Duodenal mucosa (tissue), 2 donors: ENCODE measurements around the gene CPEB3.
"Not testable (repeated sequence)": the region's sequence is repeated elsewhere in the genome, so short reads cannot be mapped to it uniquely, and the experiment has no call there.

Experiments
- H3K27ac ChIP-seq: one replicate; pipeline ENCODE4 v1.7.0; 2013; ENCODE audit warnings: low read depth, low read length
- H3K27me3 ChIP-seq, 2 donors: one replicate each; pipeline ENCODE4 v1.7.0; 2013; ENCODE audit warnings: low read length in 2 of 2, control low read depth in 1 of 2; ENCODE audit not compliant: insufficient read depth in 2 of 2, control insufficient read depth in 1 of 2
- H3K36me3 ChIP-seq, 2 donors: one replicate each; pipeline ENCODE4 v1.7.0; 2013; ENCODE audit warnings: low read length in 2 of 2, control low read depth in 1 of 2; ENCODE audit not compliant: insufficient read depth in 2 of 2, control insufficient read depth in 1 of 2
- H3K4me1 ChIP-seq, 2 donors: one replicate each; pipeline ENCODE4 v1.7.0; 2013; ENCODE audit warnings: low read length in 2 of 2, control low read depth in 1 of 2; ENCODE audit not compliant: insufficient read depth in 2 of 2, control insufficient read depth in 1 of 2
- H3K4me3 ChIP-seq, 2 donors: one replicate each; pipeline ENCODE4 v1.7.0; 2013; ENCODE audit warnings: low read length in 2 of 2, low read depth in 1 of 2
- H3K9ac ChIP-seq, 2 donors: one replicate each; pipeline ENCODE4 v1.7.0; 2013; ENCODE audit warnings: low read length in 2 of 2, low read depth in 1 of 2
- H3K9me3 ChIP-seq, 2 donors: one replicate each; pipeline ENCODE4 v1.7.0; 2013; ENCODE audit warnings: low read length in 2 of 2, control low read depth in 1 of 2; ENCODE audit not compliant: control insufficient read depth in 1 of 2

The CPEB3 gene

DNA sequence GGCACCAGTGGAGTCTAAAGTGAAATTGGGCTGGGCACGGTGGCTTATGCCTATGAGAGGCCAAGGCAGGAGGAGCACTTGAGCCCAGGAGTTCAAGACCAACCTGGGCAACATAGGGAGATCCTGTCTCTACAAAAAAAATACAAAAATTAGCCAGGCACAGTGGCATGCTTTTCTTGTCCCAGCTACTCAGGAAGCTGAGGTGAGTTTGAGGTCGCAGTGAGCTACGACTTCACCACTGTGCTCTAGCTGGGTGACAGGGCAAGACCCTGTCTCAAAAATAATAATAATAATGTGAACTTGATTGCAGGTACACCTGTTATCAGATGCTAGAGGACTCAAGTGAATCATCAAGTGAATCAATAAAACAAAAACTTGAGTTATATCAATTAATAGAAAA lies 259.3 kb downstream of the CPEB3 start:
- Histone ChIP-seq H3K27me3 (no peaks in the 10 kb centered on the region), H3K9me3 (no peaks in the 10 kb centered on the region), H3K9ac (no peak overlapping the region), H3K36me3 (peaks cover 17 to 42% of the 10 kb centered on the region in 2 donors), H3K4me1 (no peaks in the 10 kb centered on the region), H3K4me3 (no peak overlapping the region), H3K27ac (no peak overlapping the region)

DNA sequence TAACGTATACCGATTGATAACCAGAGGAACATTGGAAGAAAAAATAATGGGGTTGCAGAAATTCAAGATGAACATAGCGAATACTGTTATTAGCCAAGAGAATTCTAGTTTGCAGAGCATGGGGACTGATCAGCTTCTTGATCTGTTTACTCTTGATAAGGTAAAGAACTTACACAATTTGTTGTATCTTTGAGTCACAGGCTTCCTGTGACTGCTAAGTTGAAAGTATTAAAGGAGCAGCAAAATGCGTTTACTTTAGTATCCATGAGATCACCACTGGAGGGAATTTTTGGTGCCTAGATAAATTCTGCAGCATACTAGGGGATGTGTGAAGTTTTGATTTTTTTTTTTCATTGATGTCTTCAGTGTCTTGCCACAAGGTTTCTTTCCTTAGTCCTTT lies 263.7 kb downstream of the CPEB3 start:
- Histone ChIP-seq H3K4me1 (no peaks in the 10 kb centered on the region), H3K27ac (no peak overlapping the region), H3K4me3 (no peak overlapping the region), H3K36me3 (peaks cover 13 to 69% of the 10 kb centered on the region in 2 donors), H3K9me3 (no peaks in the 10 kb centered on the region), H3K9ac (no peak overlapping the region), H3K27me3 (no peaks in the 10 kb centered on the region)

DNA sequence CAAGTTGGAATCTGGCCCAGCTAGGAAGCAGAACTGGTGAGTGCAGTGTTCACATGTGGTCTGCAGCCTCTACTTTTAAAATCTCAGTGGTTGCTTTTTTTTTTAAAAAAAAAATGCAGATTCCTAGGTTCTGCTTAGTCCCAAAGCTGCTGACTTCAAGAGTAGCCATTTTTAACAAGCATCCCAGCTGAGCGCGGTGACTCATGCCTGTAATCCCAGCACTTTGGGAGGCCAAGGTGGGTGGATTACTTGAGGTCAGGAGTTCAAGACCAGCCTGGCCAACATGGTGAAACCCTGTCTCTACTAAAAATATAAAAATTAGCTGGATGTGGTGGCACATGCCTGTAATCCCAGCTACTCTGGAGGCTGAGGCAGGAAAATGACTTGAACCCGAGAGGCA lies 265.5 kb downstream of the CPEB3 start:
- H3K27ac ChIP-seq, H3K27me3 ChIP-seq, H3K9me3 ChIP-seq, H3K9ac ChIP-seq, H3K4me3 ChIP-seq, H3K4me1 ChIP-seq: not testable (repeated sequence)
- peaks cover 16 to 73% of the 10 kb centered on the region in 2 donors for H3K36me3 ChIP-seq

DNA sequence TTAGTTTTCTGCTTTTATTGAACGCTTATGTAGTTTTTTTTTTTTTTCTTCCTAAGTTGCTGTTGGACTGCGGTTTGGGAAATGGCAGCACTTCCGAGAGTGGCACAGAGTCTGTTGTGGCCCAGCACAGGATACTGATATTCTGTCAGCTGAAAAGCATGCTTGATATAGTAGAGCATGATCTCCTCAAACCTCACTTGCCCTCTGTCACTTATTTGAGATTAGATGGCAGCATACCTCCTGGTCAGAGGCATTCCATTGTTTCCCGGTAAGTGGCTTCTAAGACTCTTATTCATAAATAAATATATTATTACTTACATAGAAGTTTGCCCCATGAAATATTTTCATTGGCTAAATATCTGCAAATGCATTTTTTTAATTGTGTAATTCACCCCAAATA lies 266.2 kb downstream of the CPEB3 start:
- Histone ChIP-seq H3K9ac (no peak overlapping the region), H3K9me3 (no peaks in the 10 kb centered on the region), H3K27ac (no peak overlapping the region), H3K27me3 (no peaks in the 10 kb centered on the region), H3K36me3 (peaks cover 17 to 70% of the 10 kb centered on the region in 2 donors), H3K4me1 (no peaks in the 10 kb centered on the region), H3K4me3 (no peak overlapping the region)

DNA sequence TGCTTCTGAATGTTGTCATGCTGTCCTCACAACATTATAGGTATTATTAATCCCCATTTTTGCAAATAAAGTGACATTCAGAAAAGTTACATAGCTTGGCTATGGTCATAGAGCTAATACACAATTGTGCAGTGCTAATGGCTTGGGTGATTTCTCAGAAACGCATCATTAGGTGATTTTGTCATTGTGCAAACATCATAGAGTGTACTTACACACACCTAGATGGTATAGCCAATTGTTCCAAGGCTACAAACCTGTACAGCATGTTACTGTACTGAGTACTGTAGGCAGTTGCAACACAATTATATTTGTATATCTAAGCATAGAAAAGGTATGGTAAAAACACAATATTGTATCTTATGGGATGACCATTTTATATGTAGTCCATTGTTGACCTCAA lies 276.3 kb downstream of the CPEB3 start:
- Histone ChIP-seq H3K27ac (no peak overlapping the region), H3K4me3 (no peak overlapping the region), H3K9me3 (no peaks in the 10 kb centered on the region), H3K36me3 (peaks cover 15 to 66% of the 10 kb centered on the region in 2 donors), H3K9ac (no peak overlapping the region), H3K27me3 (no peaks in the 10 kb centered on the region), H3K4me1 (no peaks in the 10 kb centered on the region)

DNA sequence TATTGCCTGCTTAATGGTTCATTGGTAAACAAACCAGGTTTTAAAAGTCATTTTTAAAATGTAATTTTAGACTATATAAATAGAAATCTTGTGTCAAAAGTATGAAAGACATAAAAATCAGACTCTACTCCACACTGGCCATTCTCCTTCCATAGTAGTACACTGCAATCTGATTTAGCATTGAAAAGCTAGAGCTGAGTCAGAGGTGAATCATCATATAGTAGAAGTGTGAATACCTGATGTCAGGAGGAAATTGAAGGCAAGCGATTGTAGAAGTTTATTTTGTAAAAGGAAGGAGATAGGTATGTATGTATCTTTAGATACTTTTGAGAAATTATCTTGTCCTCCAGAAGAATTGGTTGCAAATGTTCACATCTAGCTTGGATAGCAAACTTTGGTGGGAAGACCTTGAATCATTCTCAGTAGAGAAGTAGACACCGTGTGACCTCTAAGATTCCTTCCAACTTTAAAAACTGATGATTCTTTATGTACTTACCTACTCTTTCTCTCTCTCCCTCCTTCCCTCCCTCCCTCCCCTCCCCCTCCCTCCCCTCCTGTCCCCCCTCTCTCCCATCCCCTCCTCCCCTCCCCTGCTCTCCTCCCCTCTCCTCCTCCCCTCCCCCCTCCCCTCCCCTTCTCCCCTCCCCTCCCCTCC lies 279.2 kb downstream of the CPEB3 start:
- Histone ChIP-seq H3K36me3 (peaks cover 28 to 55% of the 10 kb centered on the region in 2 donors), H3K4me3 (no peak overlapping the region), H3K4me1 (no peaks in the 10 kb centered on the region), H3K9me3 (no peaks in the 10 kb centered on the region), H3K9ac (no peak overlapping the region), H3K27me3 (no peaks in the 10 kb centered on the region), H3K27ac (no peak overlapping the region)

GRCh38 chr10:92010047-92010735 lies 280.7 kb downstream of the CPEB3 start:
- Histone ChIP-seq H3K27ac (no peak overlapping the region), H3K9me3 (no peaks in the 10 kb centered on the region), H3K9ac (no peak overlapping the region), H3K27me3 (no peaks in the 10 kb centered on the region), H3K4me3 (no peak overlapping the region), H3K36me3 (peaks cover 25 to 53% of the 10 kb centered on the region in 2 donors), H3K4me1 (no peaks in the 10 kb centered on the region)

DNA sequence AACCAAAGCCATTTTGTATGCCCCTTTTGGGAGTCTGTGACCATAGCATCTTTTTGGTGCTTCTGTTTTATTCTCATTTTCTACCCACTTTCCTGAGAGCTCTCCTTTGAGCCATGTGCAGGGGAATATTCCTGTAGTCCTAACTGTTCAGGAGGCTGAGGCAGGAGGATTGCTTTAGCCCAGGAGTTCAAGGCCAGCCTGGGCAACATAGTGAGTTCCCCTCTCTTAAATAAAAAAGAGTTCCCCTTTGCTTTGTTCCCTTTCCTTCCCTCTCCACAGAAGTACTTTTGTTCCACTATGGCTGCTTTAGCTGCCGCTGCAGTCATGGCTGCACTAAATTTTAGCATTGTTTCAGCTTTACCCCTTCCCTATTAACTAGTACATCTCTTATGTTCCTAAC lies 281.4 kb downstream of the CPEB3 start:
- no peaks in the 10 kb centered on the region for H3K4me1 ChIP-seq
- H3K9ac ChIP-seq = no peak overlapping the region
- peaks cover 18 to 48% of the 10 kb centered on the region in 2 donors for H3K36me3 ChIP-seq
- H3K27me3 ChIP-seq = no peaks in the 10 kb centered on the region
- H3K4me3 ChIP-seq = no peak overlapping the region
- no peaks in the 10 kb centered on the region for H3K9me3 ChIP-seq
- no peak overlapping the region for H3K27ac ChIP-seq

DNA sequence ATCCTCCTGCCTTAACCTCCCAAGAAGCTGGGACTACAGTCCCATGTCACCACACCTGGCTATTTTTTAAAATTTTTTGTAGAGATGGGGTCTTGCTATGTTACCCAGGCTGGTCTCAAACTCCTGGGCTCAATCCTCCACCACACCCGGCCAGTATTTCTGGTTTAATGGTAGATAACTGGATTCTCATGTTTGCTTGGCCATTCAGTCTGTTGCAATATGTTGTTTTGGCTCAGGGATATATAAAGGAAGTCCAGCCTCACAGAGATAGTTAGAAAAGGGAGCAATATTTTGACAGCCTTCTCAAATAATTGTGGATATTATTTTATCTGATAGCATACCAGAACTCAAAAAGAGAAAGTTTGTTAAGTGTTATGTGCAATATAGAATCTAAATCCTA lies 284.9 kb downstream of the CPEB3 start:
- H3K27ac ChIP-seq = no peak overlapping the region
- no peaks in the 10 kb centered on the region for H3K4me1 ChIP-seq
- no peak overlapping the region for H3K4me3 ChIP-seq
- H3K27me3 ChIP-seq = no peaks in the 10 kb centered on the region
- H3K9me3 ChIP-seq = no peaks in the 10 kb centered on the region
- H3K36me3 ChIP-seq = peaks cover 20 to 33% of the 10 kb centered on the region in 2 donors
- H3K9ac ChIP-seq = no peak overlapping the region

GRCh38 chr10:92003258-92003657 lies 287.6 kb downstream of the CPEB3 start:
- Histone ChIP-seq H3K27ac (no peak overlapping the region), H3K4me3 (no peak overlapping the region), H3K27me3 (no peaks in the 10 kb centered on the region), H3K36me3 (peaks cover 7 to 23% of the 10 kb centered on the region in 2 donors), H3K4me1 (no peaks in the 10 kb centered on the region), H3K9ac (no peak overlapping the region), H3K9me3 (no peaks in the 10 kb centered on the region)
